ENCODE measurements around the gene DRD3.

Gene DRD3

GRCh38 chr3:114120211-114120610 is 58.6 kb downstream of the DRD3 start:
- no peak for DNase-seq (ENCODE audit: low read depth)

GRCh38 chr3:114119776-114120175 is 59.1 kb downstream of the DRD3 start:
- no peak for DNase-seq (ENCODE audit: low read depth)

- DNase-seq (ENCODE audit: low read depth) = no peak
Measured at GRCh38 chr3:114115143-114115542, 63.7 kb downstream of the DRD3 start.

DNA sequence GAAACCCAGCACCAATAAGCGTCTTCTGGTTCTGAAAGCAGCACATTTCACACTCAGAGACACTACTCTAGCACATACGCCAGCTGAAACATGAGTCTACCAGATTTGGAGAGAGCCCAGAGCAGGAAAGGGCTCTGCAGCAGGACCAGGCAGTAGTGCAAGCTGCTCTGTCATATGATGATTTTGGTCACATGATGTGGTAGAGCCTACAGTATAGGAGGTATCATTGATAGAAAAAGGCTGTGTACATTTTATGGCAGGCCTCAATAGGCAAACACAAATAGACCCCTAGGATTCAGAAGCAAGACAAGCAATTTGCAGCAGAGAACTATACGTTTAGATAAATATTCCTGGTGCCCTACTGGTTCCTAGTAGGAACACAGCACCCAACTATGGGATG is 64.1 kb downstream of the DRD3 start:
- DNase-seq (ENCODE audit: low read depth) = no peak

DNA sequence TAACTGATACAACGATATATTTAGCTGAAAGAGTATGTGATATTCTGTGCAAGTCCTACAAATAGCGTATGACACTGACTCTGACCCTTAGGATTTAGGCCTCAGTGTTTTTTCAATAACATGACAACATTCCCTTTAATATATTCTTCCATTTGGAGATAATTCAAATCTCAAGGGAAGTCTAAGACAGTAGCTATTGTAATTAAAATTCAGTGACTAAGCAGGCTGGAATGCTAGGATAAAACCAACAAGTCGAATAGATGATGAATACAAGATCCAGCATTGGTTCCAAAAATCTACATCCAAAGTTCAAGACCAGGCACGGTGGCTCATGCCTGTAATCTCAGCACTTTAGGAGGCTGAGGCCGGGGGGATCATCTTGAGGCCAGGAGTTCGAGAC is 66.2 kb downstream of the DRD3 start:
- DNase-seq (ENCODE audit: low read depth) = no peak

GRCh38 chr3:114111060-114111770 is 67.6 kb downstream of the DRD3 start:
- DNase-seq (ENCODE audit: low read depth) = no peak

GRCh38 chr3:114110439-114110838 is 68.4 kb downstream of the DRD3 start:
- DNase-seq (ENCODE audit: low read depth) = no peak

- DNase-seq (ENCODE audit: low read depth) = no peak
Measured at GRCh38 chr3:114108137-114108536, 70.7 kb downstream of the DRD3 start.

DNA sequence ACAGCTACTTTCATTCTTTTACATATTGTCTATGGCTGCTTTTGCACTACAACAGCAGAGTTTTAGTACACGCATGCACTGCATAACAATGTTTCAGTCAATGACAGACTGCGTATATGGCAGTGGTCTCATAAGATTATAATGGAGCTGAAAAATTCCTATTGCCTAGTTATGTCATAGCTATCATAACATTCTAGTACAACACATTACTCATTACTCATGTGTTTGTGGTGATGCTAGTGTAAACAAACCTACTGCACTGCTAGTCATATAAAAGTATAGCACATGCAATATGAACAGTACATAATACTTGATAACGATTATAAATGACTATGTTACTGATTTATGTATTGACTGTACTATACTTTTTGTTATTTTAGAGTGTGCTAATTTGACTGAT is 74.4 kb downstream of the DRD3 start:
- no peak for DNase-seq (ENCODE audit: low read depth)

- no peak for DNase-seq (ENCODE audit: low read depth)
Measured at GRCh38 chr3:114103858-114104257, 75.0 kb downstream of the DRD3 start.

GRCh38 chr3:114103181-114103580 is 75.7 kb downstream of the DRD3 start:
- no peak for DNase-seq (ENCODE audit: low read depth)

DNA sequence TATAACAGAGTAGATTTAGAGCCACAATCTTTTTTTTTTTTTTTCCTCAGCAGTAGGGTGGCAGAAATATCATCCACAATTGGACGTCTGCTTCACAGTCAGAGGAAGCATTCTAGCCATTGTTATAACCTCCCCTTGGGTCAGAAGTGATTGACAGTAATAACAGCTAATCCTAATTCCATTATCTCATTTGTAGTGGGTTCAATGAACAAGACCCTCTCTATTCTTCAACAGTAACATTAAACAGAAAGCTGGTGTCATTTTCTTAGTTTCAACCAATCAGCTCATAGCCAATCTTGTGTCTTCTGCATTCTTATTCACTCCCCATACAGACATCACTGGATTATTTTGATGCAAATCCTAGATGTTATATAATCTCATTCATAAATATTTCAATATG is 77.8 kb downstream of the DRD3 start:
- DNase-seq (ENCODE audit: low read depth) = no peak

DNA sequence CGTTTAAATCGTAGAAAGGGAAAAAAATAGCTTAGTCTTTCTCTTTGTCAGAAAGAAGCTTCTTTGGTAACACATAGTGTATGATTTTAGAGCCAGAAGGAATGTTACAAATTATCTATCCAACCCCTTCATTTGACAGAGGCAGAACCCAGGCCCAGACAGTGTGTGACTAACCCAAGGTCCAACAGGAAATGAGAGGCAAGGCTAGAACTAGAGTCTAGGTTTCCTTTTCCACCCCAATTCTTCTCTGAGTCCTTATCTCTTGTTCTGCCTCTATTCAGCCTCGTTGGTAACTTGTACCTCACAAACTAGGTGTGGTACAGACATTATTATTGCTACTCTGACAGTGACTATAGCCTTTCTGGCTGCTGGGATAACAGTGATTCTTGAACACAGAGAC is 83.1 kb downstream of the DRD3 start:
- DNase-seq (ENCODE audit: low read depth) = no peak

DNA sequence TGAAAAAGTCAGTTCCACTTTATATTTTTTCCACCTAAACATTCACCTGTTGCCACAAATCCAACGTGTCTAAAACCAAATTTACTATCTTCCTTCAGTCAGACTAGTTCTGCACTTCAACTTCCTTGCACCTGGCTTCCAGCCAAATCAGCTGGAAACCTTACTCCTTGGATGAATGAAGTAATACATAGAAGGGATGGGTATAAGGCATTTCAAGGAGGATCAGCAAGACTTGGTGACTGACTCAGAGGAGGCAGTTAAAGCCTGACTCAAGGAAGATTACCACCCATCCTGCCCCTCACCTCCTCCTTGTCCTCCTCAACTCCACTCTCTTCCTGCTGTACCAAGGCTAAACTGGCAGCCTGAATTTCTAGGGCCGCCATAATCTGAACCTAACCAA is 85.3 kb downstream of the DRD3 start:
- no peak for DNase-seq (ENCODE audit: low read depth)

DNA sequence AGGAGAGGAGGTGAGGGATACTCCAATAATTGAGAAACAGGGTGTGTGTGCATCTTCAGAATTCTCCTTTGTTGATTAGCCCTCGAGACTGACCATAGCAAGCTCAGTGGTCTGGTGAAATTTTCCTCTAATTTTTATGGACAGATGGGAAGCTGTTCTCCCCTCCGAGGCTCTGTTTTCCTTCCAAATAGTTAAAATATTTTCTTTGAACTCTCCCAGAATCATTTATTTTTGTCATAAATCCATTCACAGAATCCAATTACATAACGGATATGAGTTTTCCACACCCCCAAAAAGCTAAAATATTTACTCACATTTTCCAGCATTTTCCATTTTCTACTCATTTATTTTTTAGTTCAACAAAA is 85.9 kb downstream of the DRD3 start:
- no peak for DNase-seq (ENCODE audit: low read depth)

DNA sequence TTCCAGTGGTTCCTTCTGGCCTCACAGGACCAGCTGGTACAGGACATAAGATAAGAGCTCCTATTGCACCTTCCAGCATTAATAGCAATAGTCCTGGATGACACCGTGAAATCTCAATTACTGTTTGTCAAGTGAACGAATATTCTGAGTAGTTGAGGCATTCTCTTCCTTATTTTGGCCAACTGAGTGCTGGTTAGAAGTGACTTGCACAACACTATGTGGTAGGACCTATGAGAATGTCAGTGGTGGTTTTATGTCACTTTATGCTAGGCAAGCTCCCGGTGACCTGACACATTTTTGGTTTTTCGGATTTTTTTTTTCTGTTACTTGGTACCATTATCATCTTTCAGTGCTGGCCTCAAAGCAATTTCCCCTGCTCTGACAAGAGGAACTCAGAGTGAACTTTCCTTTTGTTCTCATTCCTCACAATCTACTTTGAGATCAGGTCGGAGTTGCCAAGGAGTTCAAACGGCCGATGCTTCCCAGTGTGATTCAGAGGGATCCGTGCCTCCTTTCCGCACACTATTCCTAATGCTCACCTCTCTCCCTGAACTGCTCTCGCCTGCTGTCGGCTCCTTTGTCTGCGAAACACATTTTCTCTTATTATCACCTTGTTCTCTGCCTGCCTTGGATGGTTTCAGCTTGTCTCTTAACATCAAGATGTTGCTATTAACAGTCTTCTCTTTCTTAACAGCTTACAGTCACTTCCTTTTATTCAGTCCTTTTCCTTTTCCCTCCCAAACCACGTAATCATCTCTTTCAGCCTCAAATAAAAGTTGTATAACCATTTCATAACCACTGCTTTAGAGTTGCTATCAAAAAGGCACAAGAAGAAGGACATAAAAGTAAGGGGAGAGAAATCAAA is 86.5 kb downstream of the DRD3 start:
- DNase-seq (ENCODE audit: low read depth) = no peak

DNA sequence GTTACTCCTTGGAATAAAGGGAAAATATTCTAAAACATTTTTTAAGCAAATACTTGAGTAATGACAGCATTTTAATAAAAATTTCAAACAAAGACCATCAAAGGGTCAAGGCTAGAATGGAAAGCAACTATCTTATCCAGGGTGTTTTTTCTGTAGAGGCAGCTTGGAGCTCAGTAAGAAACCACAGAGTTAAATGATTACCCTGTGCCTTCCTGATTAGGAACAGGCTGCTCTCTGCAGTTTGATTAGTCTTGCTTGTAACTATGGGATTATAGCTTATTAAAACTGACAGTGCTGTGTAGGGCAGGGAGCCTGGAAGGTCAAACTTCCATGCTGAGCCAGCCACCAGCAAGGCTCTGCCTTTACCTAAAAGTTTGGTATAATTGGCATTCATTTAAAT is 89.2 kb downstream of the DRD3 start:
- no peak for DNase-seq (ENCODE audit: low read depth)

DNA sequence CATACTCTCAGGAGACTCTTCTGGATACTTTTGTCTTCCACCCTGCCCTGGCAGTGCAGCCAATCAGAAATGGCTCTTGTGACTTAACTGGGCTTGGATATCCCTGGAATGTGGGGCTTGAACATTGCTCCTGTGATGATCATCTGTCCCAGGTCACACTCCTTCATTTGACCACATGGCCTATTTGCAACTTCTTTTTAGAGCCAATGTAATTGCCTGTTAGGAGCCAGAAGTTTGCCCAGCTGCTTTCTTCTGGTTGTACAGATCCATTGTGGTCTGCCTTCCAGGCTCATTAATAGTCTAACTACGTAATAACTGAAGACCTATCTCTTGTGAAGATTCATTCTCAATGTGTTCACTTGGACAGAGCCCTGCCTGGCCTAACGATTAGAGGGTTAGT is 92.5 kb downstream of the DRD3 start:
- no peak for DNase-seq (ENCODE audit: low read depth)

DNA sequence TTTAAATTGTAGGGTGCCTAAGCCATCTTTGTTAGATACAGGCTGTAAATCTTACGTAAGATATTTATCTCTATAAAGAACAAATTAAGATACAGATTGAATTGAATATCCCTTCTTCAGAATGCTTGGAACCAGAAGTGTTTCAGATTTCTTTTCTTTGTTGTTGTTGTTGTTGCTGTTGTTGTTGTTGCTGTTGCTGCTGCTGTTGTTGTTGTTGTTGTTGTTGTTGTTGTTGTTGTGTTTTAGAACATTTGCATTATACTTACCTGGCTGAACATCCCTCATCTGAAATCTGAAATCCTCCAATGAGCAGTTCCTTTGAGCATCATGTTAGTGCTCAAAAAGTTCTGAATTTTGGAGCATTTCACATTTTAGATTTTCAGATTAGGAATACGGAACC is 95.7 kb downstream of the DRD3 start:
- no peak for DNase-seq (ENCODE audit: low read depth)

GRCh38 chr3:114081037-114081436 is 97.8 kb downstream of the DRD3 start:
- no peak for DNase-seq (ENCODE audit: low read depth)

- no peak for DNase-seq (ENCODE audit: low read depth)
Measured at GRCh38 chr3:114080201-114080600, 98.7 kb downstream of the DRD3 start.

DNA sequence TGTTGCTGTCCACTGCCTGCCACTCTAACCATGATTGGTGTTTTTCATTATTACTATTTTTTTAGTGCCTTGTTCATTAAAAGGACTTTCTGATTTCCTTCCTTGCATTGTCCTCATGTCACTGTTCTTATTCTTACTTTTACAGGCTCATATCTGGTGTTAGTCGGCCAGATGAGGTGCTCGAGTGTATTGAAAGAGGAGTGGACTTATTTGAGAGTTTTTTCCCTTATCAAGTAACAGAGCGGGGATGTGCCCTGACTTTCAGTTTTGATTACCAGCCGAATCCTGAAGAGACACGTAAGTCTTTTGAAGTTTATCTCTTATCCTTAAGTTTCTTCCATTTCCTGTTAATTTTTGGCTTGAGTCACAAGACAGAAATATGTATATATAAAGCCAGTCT is 99.1 kb downstream of the DRD3 start:
- DNase-seq (ENCODE audit: low read depth) = no peak

GRCh38 chr3:114078126-114078525 is 100.7 kb downstream of the DRD3 start:
- DNase-seq (ENCODE audit: low read depth) = no peak

All from activated T-cell treated with anti-CD3 and anti-CD28 coated beads for 1 hour (primary cell).